ENCODE measurements around the gene EFNA5.

DNA sequence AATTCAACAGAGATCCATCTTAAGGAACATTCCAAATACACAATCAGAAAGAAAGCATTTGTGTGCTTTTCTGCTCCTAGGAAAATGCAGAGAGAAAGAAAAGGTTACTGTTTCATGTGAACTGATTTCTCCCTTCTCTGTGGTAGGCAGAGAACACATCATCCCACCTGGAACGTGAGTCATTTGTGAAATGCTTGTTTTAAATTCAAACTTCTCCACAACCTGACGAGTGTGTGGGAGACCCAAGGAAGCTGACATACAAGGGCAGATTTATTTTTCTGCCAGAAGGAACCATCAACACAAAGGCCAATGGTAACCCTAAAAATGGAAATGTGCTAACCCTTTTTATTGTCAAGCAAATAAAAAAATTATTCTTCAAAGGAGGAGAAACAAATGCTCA lies 156.4 kb downstream of the EFNA5 start:
- TF ChIP-seq, protein P1, sequence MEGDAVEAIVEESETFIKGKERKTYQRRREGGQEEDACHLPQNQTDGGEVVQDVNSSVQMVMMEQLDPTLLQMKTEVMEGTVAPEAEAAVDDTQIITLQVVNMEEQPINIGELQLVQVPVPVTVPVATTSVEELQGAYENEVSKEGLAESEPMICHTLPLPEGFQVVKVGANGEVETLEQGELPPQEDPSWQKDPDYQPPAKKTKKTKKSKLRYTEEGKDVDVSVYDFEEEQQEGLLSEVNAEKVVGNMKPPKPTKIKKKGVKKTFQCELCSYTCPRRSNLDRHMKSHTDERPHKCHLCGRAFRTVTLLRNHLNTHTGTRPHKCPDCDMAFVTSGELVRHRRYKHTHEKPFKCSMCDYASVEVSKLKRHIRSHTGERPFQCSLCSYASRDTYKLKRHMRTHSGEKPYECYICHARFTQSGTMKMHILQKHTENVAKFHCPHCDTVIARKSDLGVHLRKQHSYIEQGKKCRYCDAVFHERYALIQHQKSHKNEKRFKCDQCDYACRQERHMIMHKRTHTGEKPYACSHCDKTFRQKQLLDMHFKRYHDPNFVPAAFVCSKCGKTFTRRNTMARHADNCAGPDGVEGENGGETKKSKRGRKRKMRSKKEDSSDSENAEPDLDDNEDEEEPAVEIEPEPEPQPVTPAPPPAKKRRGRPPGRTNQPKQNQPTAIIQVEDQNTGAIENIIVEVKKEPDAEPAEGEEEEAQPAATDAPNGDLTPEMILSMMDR (IDR thresholded peaks at IDR 0.05; ENCODE audit: low read length) = no peak
- no peak for TF ChIP-seq EZH2 (IDR thresholded peaks at IDR 0.05; ENCODE audit: borderline replicate concordance, low read length)

All from OCI-LY1 (cell line).